B cell (primary cell): ENCODE measurements around the gene CAMK2D. TPM values are rescaled to one million over a fixed set of nuclear protein-coding genes. Genes with fewer than 3 reads are reported as not detected.

ENCODE experiments used
- ATAC-seq: fragments of 200-7000 bp; cut with Tn5 transposase; one replicate; pipeline ENCODE4 v1.10.0; 2021; ENCODE audit warnings: low read depth, mild to moderate bottlenecking, moderate number of reproducible peaks, moderate library complexity
- CTCF ChIA-PET: fragments of 350-600 bp; sonication (Branson Sonifier 250); formaldehyde crosslinking; loops from one replicate; lab custom pipeline; 2021; ENCODE audit warnings: antibody characterized with exemption, inconsistent platforms; lab: Charles Lee
- POLR2A ChIA-PET: fragments of 350-600 bp; sonication (Branson Sonifier 250); formaldehyde crosslinking; loops from one replicate; lab custom pipeline; 2021; ENCODE audit warnings: antibody characterized with exemption; lab: Charles Lee
- DNase-seq: peaks from one replicate; pipeline ENCODE4 v3.0.0; 2013
- H2AFZ ChIP-seq: 2 replicates; pipeline ENCODE4 v1.6.1; 2012; ENCODE audit warnings: mild to moderate bottlenecking, low read depth, low read length; ENCODE audit not compliant: insufficient read depth, poor library complexity, severe bottlenecking
- H3K27ac ChIP-seq, 2 donors: 1 replicate in 1 of 2; 2 replicates in 1 of 2; pipeline ENCODE4 v1.5.1; 2012 to 2013; ENCODE audit warnings: low read length in 2 of 2, mild to moderate bottlenecking in 2 of 2, moderate library complexity in 1 of 2
- H3K27me3 ChIP-seq, 4 experiments: fragments of 200-600 bp in 1 of 4; sonication (generic) in 1 of 4; replicated peaks in 1 of 4; 1 replicate in 2 of 4; 2 replicates in 2 of 4; pipeline versions ENCODE4 v1.6.1 to v1.7.0; 2013 to 2016; ENCODE audit warnings: low read length in 3 of 4, mild to moderate bottlenecking in 2 of 4, mixed read lengths in 1 of 4, moderate library complexity in 1 of 4; ENCODE audit not compliant: insufficient read depth in 4 of 4, control insufficient read depth in 3 of 4; ENCODE audit errors: control extremely low read depth in 1 of 4
- H3K36me3 ChIP-seq, 2 experiments: replicated peaks in 1 of 2; 1 replicate in 1 of 2; 2 replicates in 1 of 2; pipeline versions ENCODE4 v1.6.1 to v1.7.1; 2013; ENCODE audit warnings: low read length in 1 of 2; ENCODE audit not compliant: insufficient read depth in 2 of 2, control insufficient read depth in 1 of 2; ENCODE audit errors: control extremely low read depth in 1 of 2, extremely low read depth in 1 of 2
- H3K4me1 ChIP-seq, 2 donors: fragments of 200-600 bp in 1 of 2; sonication (generic) in 1 of 2; 1 replicate in 1 of 2; 2 replicates in 1 of 2; pipeline versions ENCODE4 v1.5.1 to v1.6.1; 2013 to 2017; ENCODE audit warnings: low read length in 2 of 2; ENCODE audit not compliant: control insufficient read depth in 2 of 2, insufficient read depth in 2 of 2
- H3K4me2 ChIP-seq: replicated peaks from 2 replicates; pipeline ENCODE3; 2012; ENCODE audit warnings: mild to moderate bottlenecking, low read depth, low read length; ENCODE audit not compliant: poor library complexity, severe bottlenecking
- H3K4me3 ChIP-seq, 5 experiments: fragments of 200-600 bp in 1 of 5; sonication (generic) in 1 of 5; 1 replicate in 3 of 5; 2 replicates in 2 of 5; pipeline versions ENCODE4 v1.5.1 to v1.7.0; 2011 to 2016; ENCODE audit warnings: low read length in 4 of 5, mild to moderate bottlenecking in 4 of 5, low read depth in 2 of 5, control low read depth in 1 of 5, moderate library complexity in 1 of 5; ENCODE audit not compliant: insufficient read depth in 1 of 5; ENCODE audit errors: control extremely low read depth in 1 of 5, extremely low read depth in 1 of 5
- H3K79me2 ChIP-seq: fragments of 200-600 bp; sonication (generic); one replicate; pipeline ENCODE4 v1.6.0; 2016; ENCODE audit warnings: low read length; ENCODE audit not compliant: control insufficient read depth, insufficient read depth
- H3K9ac ChIP-seq: fragments of 200-600 bp; sonication (generic); 2 replicates; pipeline ENCODE4 v1.6.1; 2017; ENCODE audit warnings: mild to moderate bottlenecking, low read length, moderate library complexity
- H3K9me3 ChIP-seq, 3 donors: one replicate each; pipeline versions ENCODE4 v1.6.1 to v1.7.1; 2013; ENCODE audit warnings: low read length in 2 of 3; ENCODE audit not compliant: control insufficient read depth in 2 of 3, insufficient read depth in 1 of 3; ENCODE audit errors: control extremely low read depth in 1 of 3
- H4K20me1 ChIP-seq: 2 replicates; pipeline ENCODE4 v1.6.0; 2012; ENCODE audit warnings: mild to moderate bottlenecking, low read length; ENCODE audit not compliant: insufficient read depth, control insufficient read depth, poor library complexity, severe bottlenecking
- H3K27ac Mint-ChIP-seq: one replicate; pipeline ENCODE4 v1.8.0; 2021; ENCODE audit warnings: mixed read lengths
- H3K27me3 Mint-ChIP-seq: one replicate; pipeline ENCODE4 v1.8.0; 2021; ENCODE audit warnings: mixed read lengths
- H3K4me1 Mint-ChIP-seq: one replicate; pipeline ENCODE4 v1.8.0; 2021; ENCODE audit warnings: mixed read lengths
- H3K4me3 Mint-ChIP-seq: one replicate; pipeline ENCODE4 v1.8.0; 2021; ENCODE audit warnings: mixed read lengths
- H3K9me3 Mint-ChIP-seq: one replicate; pipeline ENCODE4 v1.8.0; 2022; ENCODE audit warnings: mixed read lengths; ENCODE audit not compliant: insufficient read depth
- EZH2 ChIP-seq: IDR thresholded peaks from 2 replicates; pipeline ENCODE4 v1.6.1; 2012; ENCODE audit warnings: borderline replicate concordance, low read depth, mild to moderate bottlenecking, moderate library complexity, low read length; ENCODE audit not compliant: insufficient read depth, poor library complexity, severe bottlenecking
- WGBS: methylation state at CpG from one replicate; pipeline ENCODE4 v1.1.5; 2013; ENCODE audit warnings: missing lambda C conversion rate; ENCODE audit not compliant: insufficient coverage; 5-methylcytosine and 5-hydroxymethylcytosine counted together
- intact Hi-C: fragments of 100-400 bp; cut with micrococcal nuclease; formaldehyde crosslinking; loops from one replicate; pipeline ENCODE4 v1.10.0; 2022
- polyA plus RNA-seq: library from polyadenylated mRNA; depleted of rRNA; stranded (reverse); fragments of >200 nt; gene quantifications from 2 replicates; pipeline ENCODE4 v1.2.3, GENCODE V29; 2012
- total RNA-seq, 2 donors: library from RNA; stranded (reverse); fragments of 120-200 nt in 1 of 2; gene quantifications; 1 replicate in 1 of 2; 2 replicates in 1 of 2; pipeline versions ENCODE4 v1.2.3 to v1.2.4, GENCODE V29; 2013 to 2022
- TF ChIP-seq, protein P1 (sequence below): fragments of 200-600 bp; IDR thresholded peaks from one replicate; pipeline ENCODE4 v1.8.0; 2022; ENCODE audit warnings: antibody characterized with exemption, mild to moderate bottlenecking

CAMK2D gene
- total and polyA plus RNA-seq, 2 donors (not counting 1 experiment from before 2014, with no cell fraction given) = 26.3 to 57.0 TPM

GRCh38 chr4:113619526-113619925 lies 142.0 kb downstream of the CAMK2D start:
- H4K20me1 ChIP-seq = no peaks in the 10 kb centered on the region
- H3K79me2 ChIP-seq = peaks cover 79% of the 10 kb centered on the region
- H3K4me3 Mint-ChIP-seq = no peak overlapping the region
- H3K36me3 ChIP-seq = peaks cover 0 to 9% of the 10 kb centered on the region in 2 experiments
- H3K9me3 Mint-ChIP-seq = no peaks in the 10 kb centered on the region
- no peak for DNase-seq
- no peaks in the 10 kb centered on the region for H3K27me3 Mint-ChIP-seq
- peaks cover 46% of the 10 kb centered on the region for H3K4me1 Mint-ChIP-seq
- no peak overlapping the region for H3K27ac Mint-ChIP-seq
- H2AFZ ChIP-seq = no peak overlapping the region
- H3K4me2 ChIP-seq = peak overlapping the region; percentile 53
- H3K9me3 ChIP-seq = no peaks in the 10 kb centered on the region
- peaks cover 41 to 59% of the 10 kb centered on the region in 2 donors for H3K4me1 ChIP-seq
- TF ChIP-seq, protein P1, sequence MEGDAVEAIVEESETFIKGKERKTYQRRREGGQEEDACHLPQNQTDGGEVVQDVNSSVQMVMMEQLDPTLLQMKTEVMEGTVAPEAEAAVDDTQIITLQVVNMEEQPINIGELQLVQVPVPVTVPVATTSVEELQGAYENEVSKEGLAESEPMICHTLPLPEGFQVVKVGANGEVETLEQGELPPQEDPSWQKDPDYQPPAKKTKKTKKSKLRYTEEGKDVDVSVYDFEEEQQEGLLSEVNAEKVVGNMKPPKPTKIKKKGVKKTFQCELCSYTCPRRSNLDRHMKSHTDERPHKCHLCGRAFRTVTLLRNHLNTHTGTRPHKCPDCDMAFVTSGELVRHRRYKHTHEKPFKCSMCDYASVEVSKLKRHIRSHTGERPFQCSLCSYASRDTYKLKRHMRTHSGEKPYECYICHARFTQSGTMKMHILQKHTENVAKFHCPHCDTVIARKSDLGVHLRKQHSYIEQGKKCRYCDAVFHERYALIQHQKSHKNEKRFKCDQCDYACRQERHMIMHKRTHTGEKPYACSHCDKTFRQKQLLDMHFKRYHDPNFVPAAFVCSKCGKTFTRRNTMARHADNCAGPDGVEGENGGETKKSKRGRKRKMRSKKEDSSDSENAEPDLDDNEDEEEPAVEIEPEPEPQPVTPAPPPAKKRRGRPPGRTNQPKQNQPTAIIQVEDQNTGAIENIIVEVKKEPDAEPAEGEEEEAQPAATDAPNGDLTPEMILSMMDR = no peak
- TF ChIP-seq EZH2 = no peak
- H3K9ac ChIP-seq = no peak overlapping the region
- ChIA-PET POLR2A (interaction anchor here (0.6 to 1.1 kb wide), 2 partner anchors 17 to 68 kb away, joined by 3 to 4 read pairs; no protein-coding TSS in a partner anchor), CTCF (interaction anchor here (1.1 to 2.6 kb wide), 3 partner anchors 17 to 72 kb away, joined by 3 to 14 read pairs (median 6); no protein-coding TSS in a partner anchor)
- peak overlapping the region; percentile 1 to 75 for H3K27ac ChIP-seq
- WGBS = no CpG with 5 or more reads among the region's 4 CpGs
- intact Hi-C loops = loop anchor here (2.0 to 5.0 kb wide), 2 partner anchors 17 to 143 kb away; partner anchors contain the start of gene CAMK2D
- ATAC-seq = no peak
- H3K4me3 ChIP-seq = no peak overlapping the region
- H3K27me3 ChIP-seq = no peaks in the 10 kb centered on the region

GRCh38 chr4:113618205-113618604 lies 143.3 kb downstream of the CAMK2D start:
- no peaks in the 10 kb centered on the region for H3K9me3 ChIP-seq
- no peak overlapping the region for H3K9ac ChIP-seq
- H3K4me3 ChIP-seq = peak overlapping the region in 1 of 5 experiments; percentile 18
- H3K27me3 ChIP-seq = no peaks in the 10 kb centered on the region
- peaks cover 51% of the 10 kb centered on the region for H3K4me1 Mint-ChIP-seq
- intact Hi-C loops = loop anchor here (2.0 to 5.0 kb wide), 2 partner anchors 19 to 144 kb away; partner anchors contain the start of gene CAMK2D
- ChIA-PET POLR2A (no interaction called here), CTCF (interaction anchor here (1.1 to 2.6 kb wide), 3 partner anchors 18 to 71 kb away, joined by 3 to 14 read pairs (median 6); no protein-coding TSS in a partner anchor)
- no peak overlapping the region for H2AFZ ChIP-seq
- no peaks in the 10 kb centered on the region for H3K9me3 Mint-ChIP-seq
- H3K4me2 ChIP-seq = peak overlapping the region; percentile 53
- no peak overlapping the region for H3K27ac Mint-ChIP-seq
- H3K27ac ChIP-seq = peak overlapping the region; percentile 43 to 75
- peaks cover 45 to 63% of the 10 kb centered on the region in 2 donors for H3K4me1 ChIP-seq
- peaks cover 0 to 3% of the 10 kb centered on the region in 2 experiments for H3K36me3 ChIP-seq
- H3K79me2 ChIP-seq = peaks cover 78% of the 10 kb centered on the region
- ATAC-seq = peak; percentile 81
- H3K27me3 Mint-ChIP-seq = no peaks in the 10 kb centered on the region
- peak; percentile 25 for DNase-seq
- no CpG with 5 or more reads among the region's 2 CpGs for WGBS
- H3K4me3 Mint-ChIP-seq = no peak overlapping the region
- TF ChIP-seq, protein P1 = no peak
- no peak for TF ChIP-seq EZH2
- no peaks in the 10 kb centered on the region for H4K20me1 ChIP-seq
